Measurements from ENCODE around the gene SH3PXD2A. TPM values are rescaled to one million over a fixed set of nuclear protein-coding genes. Genes with fewer than 3 reads are reported as not detected.

Gene SH3PXD2A
- total RNA-seq, 8 experiments from 2014 or later: 7.8 to 34.3 (median 12.8) TPM

DNA sequence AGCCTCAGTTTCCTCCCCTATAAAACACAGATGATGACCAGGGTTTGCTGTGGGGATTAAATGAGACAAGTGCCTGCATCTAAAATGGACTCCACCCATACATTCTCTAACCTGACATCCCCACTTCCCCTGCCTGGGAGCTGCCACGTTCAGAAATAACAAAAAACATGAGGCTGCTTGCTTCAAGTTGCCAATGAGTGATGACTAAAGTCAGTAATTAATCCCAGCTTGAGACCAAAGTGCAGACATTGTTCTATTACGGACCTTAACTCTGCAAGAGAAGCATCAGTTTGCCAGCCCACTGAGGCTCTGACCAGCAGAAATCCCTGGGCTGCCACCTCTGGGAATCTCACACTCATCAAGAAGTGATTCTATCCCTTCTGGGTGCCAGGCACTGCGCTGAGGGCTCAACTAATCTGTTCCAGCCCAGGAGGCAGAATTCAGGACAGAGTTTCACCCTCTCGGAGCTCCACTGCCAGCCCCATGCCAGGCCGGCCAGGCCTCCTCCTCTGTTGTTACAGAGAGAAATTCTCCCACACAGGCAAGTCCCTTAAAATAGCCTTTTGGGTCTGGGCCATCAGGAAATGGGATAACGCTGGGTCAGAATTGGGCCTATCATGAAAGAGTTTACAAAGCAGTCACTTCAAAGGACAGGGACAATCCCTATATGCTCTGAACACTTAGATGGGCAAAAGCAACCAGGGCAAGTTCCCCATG lies 11.4 kb downstream of the SH3PXD2A start:
- no peak overlapping the region for H3K27ac ChIP-seq
- WGBS, 10 experiments: 8 to 89% (median 73%) methylated on average over 1 to 5 of the region's 6 CpGs; no CpG with 5 or more reads in 3 of the 10 experiments
- in situ Hi-C loops (cut with MboI; ENCODE audit: low pct_unique_long_range_greater_than_20kb in 2 of 9, low sequenced_read_pairs in 9 of 9, unreplicated experiment in 9 of 9): no loop called here
- H3K4me3 ChIP-seq: no peak overlapping the region
- H3K4me1 ChIP-seq (replicated peaks in 1 of 2): peaks cover 26 to 37% of the 10 kb centered on the region in 2 donors
- ATAC-seq (replicated peaks in 6 of 8): no peak

DNA sequence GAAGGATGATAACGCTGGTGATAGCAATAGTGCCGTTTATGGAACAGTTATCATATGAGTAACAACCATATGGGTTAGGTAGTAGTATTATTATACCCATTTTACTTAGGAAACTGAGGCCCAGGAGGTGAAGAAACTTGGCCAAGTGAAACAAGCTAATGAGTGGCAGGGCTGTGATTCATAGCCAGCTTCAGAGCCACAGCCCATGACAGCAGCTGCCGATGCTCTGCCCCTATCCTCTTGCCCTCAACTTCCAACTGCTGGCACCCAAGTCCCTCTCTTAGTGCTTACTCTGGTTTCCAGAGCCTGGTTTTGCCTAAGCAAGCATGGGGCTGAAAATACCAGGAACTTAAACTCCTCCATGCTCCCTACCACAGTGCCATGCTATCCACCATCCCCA lies 12.3 kb downstream of the SH3PXD2A start:
- WGBS, 10 experiments: 72 to 100% (median 89%) methylated on average over 1 to 3 of the region's 3 CpGs; no CpG with 5 or more reads in 3 of the 10 experiments
- no peak for ATAC-seq (replicated peaks in 6 of 8)
- Histone ChIP-seq H3K27ac (no peak overlapping the region), H3K4me1 (replicated peaks in 1 of 2) (peaks cover 26 to 39% of the 10 kb centered on the region in 2 donors), H3K4me3 (no peak overlapping the region)
- in situ Hi-C loops (cut with MboI; ENCODE audit: low pct_unique_long_range_greater_than_20kb in 2 of 9, low sequenced_read_pairs in 9 of 9, unreplicated experiment in 9 of 9): no loop called here

GRCh38 chr10:103842605-103843004 lies 12.8 kb downstream of the SH3PXD2A start:
- in situ Hi-C loops (cut with MboI; ENCODE audit: low pct_unique_long_range_greater_than_20kb in 2 of 9, low sequenced_read_pairs in 9 of 9, unreplicated experiment in 9 of 9): no loop called here
- 53 to 100% (median 74%) methylated on average over 1 to 6 of the region's 7 CpGs for WGBS, 10 experiments
- no peak overlapping the region for H3K27ac ChIP-seq
- ATAC-seq (replicated peaks in 6 of 8): no peak
- no peak overlapping the region for H3K4me3 ChIP-seq
- peaks cover 26 to 39% of the 10 kb centered on the region in 2 donors for H3K4me1 ChIP-seq (replicated peaks in 1 of 2)

GRCh38 chr10:103841519-103841918 lies 13.9 kb downstream of the SH3PXD2A start:
- Histone ChIP-seq H3K27ac (no peak overlapping the region), H3K4me1 (replicated peaks in 1 of 2) (peaks cover 29 to 46% of the 10 kb centered on the region in 2 donors), H3K4me3 (no peak overlapping the region)
- in situ Hi-C loops (cut with MboI; ENCODE audit: low pct_unique_long_range_greater_than_20kb in 2 of 9, low sequenced_read_pairs in 9 of 9, unreplicated experiment in 9 of 9): no loop called here
- 80% methylated on average over 1 of the region's 7 CpGs; no CpG with 5 or more reads in 9 of the 10 experiments for WGBS, 10 experiments
- ATAC-seq (replicated peaks in 6 of 8): no peak

DNA sequence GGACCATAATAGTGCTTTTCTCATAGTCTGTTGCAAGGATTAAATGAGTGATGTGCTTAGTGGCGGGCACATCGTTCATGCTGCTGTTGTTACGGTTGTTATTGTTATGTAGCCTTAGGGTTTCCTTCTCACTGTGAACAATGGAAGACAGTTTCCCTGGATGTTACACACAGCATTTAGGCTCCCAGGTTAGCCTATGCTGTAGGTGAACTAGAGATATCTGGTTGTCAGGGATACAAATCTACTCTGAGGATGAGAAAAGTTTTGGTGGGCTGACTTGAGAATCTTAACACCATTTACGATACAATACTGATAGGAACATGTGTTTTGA lies 14.7 kb downstream of the SH3PXD2A start:
- H3K27ac ChIP-seq: peak overlapping the region in 1 of 2 donors; percentile 9
- ATAC-seq (replicated peaks in 6 of 8): no peak
- H3K4me1 ChIP-seq (replicated peaks in 1 of 2): peaks cover 21 to 43% of the 10 kb centered on the region in 2 donors
- H3K4me3 ChIP-seq: no peak overlapping the region
- 28 to 94% (median 61%) methylated on average over 1 to 4 of the region's 4 CpGs for WGBS, 10 experiments
- in situ Hi-C loops (cut with MboI; ENCODE audit: low pct_unique_long_range_greater_than_20kb in 2 of 9, low sequenced_read_pairs in 9 of 9, unreplicated experiment in 9 of 9): no loop called here

- Histone ChIP-seq H3K27ac (peak overlapping the region in 1 of 2 donors; percentile 9), H3K4me3 (no peak overlapping the region), H3K4me1 (replicated peaks in 1 of 2) (peaks cover 21 to 43% of the 10 kb centered on the region in 2 donors)
Observed at GRCh38 chr10:103839872-103840739, 15.3 kb downstream of the SH3PXD2A start.

DNA sequence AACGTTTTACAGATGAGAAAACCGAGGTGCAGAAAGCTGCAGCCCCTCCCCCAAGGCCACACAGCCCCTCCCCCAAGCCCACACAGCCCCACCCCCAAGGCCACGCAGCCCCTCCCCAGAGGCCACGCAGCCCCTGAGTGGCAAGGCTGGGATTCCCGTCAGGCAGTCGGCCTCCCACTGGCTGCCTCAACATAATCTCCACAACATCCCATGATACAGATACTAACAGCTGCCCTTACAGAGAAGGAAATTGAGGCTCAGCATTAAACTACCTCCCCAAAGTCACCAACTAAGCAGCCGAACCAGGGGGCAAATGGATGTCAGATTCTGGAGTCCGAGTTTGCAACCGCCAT lies 15.9 kb downstream of the SH3PXD2A start:
- 60 to 89% (median 67%) methylated on average over 1 to 3 of the region's 9 CpGs; no CpG with 5 or more reads in 5 of the 10 experiments for WGBS, 10 experiments
- no peak overlapping the region for H3K4me3 ChIP-seq
- no peak for ATAC-seq (replicated peaks in 6 of 8)
- H3K27ac ChIP-seq: no peak overlapping the region
- peaks cover 21 to 43% of the 10 kb centered on the region in 2 donors for H3K4me1 ChIP-seq (replicated peaks in 1 of 2)
- in situ Hi-C loops (cut with MboI; ENCODE audit: low pct_unique_long_range_greater_than_20kb in 2 of 9, low sequenced_read_pairs in 9 of 9, unreplicated experiment in 9 of 9): no loop called here

More at GRCh38 chr10:103839872-103840739, 15.3 kb downstream of the SH3PXD2A start:
- in situ Hi-C loops (cut with MboI; ENCODE audit: low pct_unique_long_range_greater_than_20kb in 2 of 9, low sequenced_read_pairs in 9 of 9, unreplicated experiment in 9 of 9): no loop called here
- ATAC-seq (replicated peaks in 6 of 8): peak in 5 of 8 experiments; percentile 64 to 74 (median 68)
- 33 to 94% (median 73%) methylated on average over 2 to 12 of the region's 18 CpGs; no CpG with 5 or more reads in 4 of the 10 experiments for WGBS, 10 experiments

DNA sequence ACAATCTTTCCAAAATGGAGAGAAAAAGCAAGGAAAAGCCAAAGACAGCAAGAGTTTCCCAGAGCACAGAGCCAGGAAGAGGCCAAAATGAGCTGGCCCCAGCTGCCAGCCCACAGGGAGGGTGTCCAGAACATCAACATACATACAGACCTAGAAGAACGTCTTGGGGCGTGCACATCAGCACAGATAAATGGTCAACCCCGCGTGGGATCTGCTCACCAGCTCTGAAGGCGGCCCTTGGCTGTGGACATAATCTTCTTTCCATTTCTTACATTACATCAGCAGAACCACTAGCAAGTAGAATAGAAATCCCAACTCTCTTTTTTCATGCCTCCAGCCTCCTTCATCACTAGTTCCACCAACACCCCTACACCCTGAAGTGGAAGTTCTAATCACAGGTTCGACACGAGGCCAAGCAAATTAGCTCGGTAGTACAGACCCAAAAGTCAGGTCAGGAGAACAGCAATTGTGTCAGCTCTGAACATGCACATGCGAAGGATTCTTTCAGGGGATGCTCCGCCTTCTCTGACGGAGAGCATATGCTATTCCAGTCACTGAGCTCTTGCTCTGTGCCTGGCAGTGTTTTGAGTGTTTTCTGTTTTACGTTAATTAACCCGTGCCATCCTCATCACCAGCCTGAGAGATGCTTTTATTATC lies 16.4 kb downstream of the SH3PXD2A start:
- H3K4me1 ChIP-seq (replicated peaks in 1 of 2): peaks cover 21 to 46% of the 10 kb centered on the region in 2 donors
- peak in 5 of 8 experiments; percentile 18 to 75 (median 61) for ATAC-seq (replicated peaks in 6 of 8)
- H3K27ac ChIP-seq: no peak overlapping the region
- in situ Hi-C loops (cut with MboI; ENCODE audit: low pct_unique_long_range_greater_than_20kb in 2 of 9, low sequenced_read_pairs in 9 of 9, unreplicated experiment in 9 of 9): no loop called here
- 24 to 90% (median 80%) methylated on average over 2 to 9 of the region's 13 CpGs; no CpG with 5 or more reads in 2 of the 10 experiments for WGBS, 10 experiments
- H3K4me3 ChIP-seq: no peak overlapping the region

- no peak overlapping the region for H3K27ac ChIP-seq
- in situ Hi-C loops (cut with MboI; ENCODE audit: low pct_unique_long_range_greater_than_20kb in 2 of 9, low sequenced_read_pairs in 9 of 9, unreplicated experiment in 9 of 9): no loop called here
- H3K4me3 ChIP-seq: no peak overlapping the region
- peaks cover 21 to 48% of the 10 kb centered on the region in 2 donors for H3K4me1 ChIP-seq (replicated peaks in 1 of 2)
- ATAC-seq (replicated peaks in 6 of 8): no peak
- whole genome bisulfite sequencing, 10 experiments: 86 to 100% (median 100%) methylated on average over 1 to 3 of the region's 4 CpGs; no CpG with 5 or more reads in 5 of the 10 experiments
Observed at GRCh38 chr10:103838070-103838395, 17.3 kb downstream of the SH3PXD2A start.

DNA sequence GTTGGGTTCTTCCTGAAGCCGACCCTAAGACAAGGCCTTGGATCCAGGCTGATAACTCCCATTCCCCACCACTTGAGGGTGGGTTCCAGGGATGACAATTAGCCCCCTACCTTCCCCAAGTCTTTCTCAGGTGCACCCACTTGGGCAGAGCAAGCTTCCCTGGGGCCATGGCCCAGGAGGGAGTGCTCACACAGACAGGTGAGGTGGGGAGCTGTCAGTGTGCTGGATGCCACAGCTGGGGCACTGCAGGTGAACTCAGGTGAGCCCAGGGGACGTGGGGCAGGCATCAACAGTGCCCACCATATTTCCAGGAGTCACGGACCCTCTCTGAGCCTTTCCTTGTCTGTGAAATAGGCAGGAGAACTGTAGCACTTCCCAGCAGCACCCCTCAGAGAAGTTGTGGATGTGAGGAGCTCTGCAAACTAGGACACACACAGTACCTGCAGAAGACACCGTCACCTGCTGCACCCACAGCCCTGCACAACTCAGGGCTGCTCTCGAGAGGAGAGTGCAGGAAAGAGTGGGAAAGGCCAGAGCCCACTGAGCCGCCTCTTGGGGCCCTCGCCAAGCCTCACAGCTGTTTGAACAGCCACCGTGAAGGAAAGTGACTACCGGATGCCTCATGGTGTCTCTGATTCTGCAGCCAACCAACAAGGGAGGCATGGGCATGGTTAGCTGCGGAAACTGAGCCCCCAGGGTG lies 17.9 kb downstream of the SH3PXD2A start:
- 57 to 100% (median 78%) methylated on average over 1 to 5 of the region's 10 CpGs; no CpG with 5 or more reads in 3 of the 10 experiments for WGBS, 10 experiments
- in situ Hi-C loops (cut with MboI; ENCODE audit: low pct_unique_long_range_greater_than_20kb in 2 of 9, low sequenced_read_pairs in 9 of 9, unreplicated experiment in 9 of 9): no loop called here
- ATAC-seq (replicated peaks in 6 of 8): no peak
- Histone ChIP-seq H3K4me1 (replicated peaks in 1 of 2) (peaks cover 21 to 48% of the 10 kb centered on the region in 2 donors), H3K27ac (no peak overlapping the region), H3K4me3 (no peak overlapping the region)

- Histone ChIP-seq H3K4me1 (replicated peaks in 1 of 2) (peaks cover 21 to 48% of the 10 kb centered on the region in 2 donors), H3K27ac (no peak overlapping the region), H3K4me3 (no peak overlapping the region)
- 52 to 95% (median 76%) methylated on average over 1 to 9 of the region's 9 CpGs; no CpG with 5 or more reads in 2 of the 10 experiments for WGBS, 10 experiments
- in situ Hi-C loops (cut with MboI; ENCODE audit: low pct_unique_long_range_greater_than_20kb in 2 of 9, low sequenced_read_pairs in 9 of 9, unreplicated experiment in 9 of 9): no loop called here
- ATAC-seq (replicated peaks in 6 of 8): peak in 1 of 8 experiments; percentile 53
Observed at GRCh38 chr10:103836861-103837260, 18.5 kb downstream of the SH3PXD2A start.

- Histone ChIP-seq H3K4me1 (replicated peaks in 1 of 2) (peaks cover 21 to 47% of the 10 kb centered on the region in 2 donors), H3K27ac (no peak overlapping the region), H3K4me3 (no peak overlapping the region)
- ATAC-seq (replicated peaks in 6 of 8): no peak
- in situ Hi-C loops (cut with MboI; ENCODE audit: low pct_unique_long_range_greater_than_20kb in 2 of 9, low sequenced_read_pairs in 9 of 9, unreplicated experiment in 9 of 9): no loop called here
- WGBS, 10 experiments: 60 to 75% (median 69%) methylated on average over 1 of the region's 1 CpG; no CpG with 5 or more reads in 7 of the 10 experiments
Observed at GRCh38 chr10:103836273-103836672, 19.1 kb downstream of the SH3PXD2A start.
